HepG2 (cell line): Measurements from ENCODE around the gene DENND4C. TPM values are rescaled to one million over a fixed set of nuclear protein-coding genes. Genes with fewer than 3 reads are reported as not detected.

Source experiments
- ARID5B ChIP-seq: IDR thresholded peaks from 2 replicates; pipeline ENCODE4 v1.4.0; 2020; ENCODE audit warnings: mild to moderate bottlenecking, missing genetic modification reagents
- ISX ChIP-seq: sonication (generic); formaldehyde crosslinking; conservative IDR thresholded peaks from 2 replicates; pipeline ENCODE4 v1.5.0; 2020; ENCODE audit warnings: missing genetic modification reagents
- NAIF1 ChIP-seq: sonication (generic); formaldehyde crosslinking; IDR thresholded peaks from 2 replicates; pipeline ENCODE4 v1.5.0; 2020; ENCODE audit warnings: mild to moderate bottlenecking, missing genetic modification reagents, borderline replicate concordance
- NFIB ChIP-seq: sonication (generic); formaldehyde crosslinking; IDR thresholded peaks from 2 replicates; pipeline ENCODE4 v1.9.0; 2021; ENCODE audit warnings: missing genetic modification reagents, mild to moderate bottlenecking, borderline replicate concordance
- NR2F2 ChIP-seq: IDR thresholded peaks from 2 replicates; pipeline ENCODE4 v1.6.1; 2012; ENCODE audit warnings: low read depth, inconsistent platforms, borderline replicate concordance
- SMAD1 ChIP-seq: sonication (generic); formaldehyde crosslinking; IDR thresholded peaks from 2 replicates; pipeline ENCODE4 v1.4.0; 2020; ENCODE audit warnings: missing genetic modification reagents, low read depth, mild to moderate bottlenecking, borderline replicate concordance
- SMAD3 ChIP-seq: sonication (generic); formaldehyde crosslinking; IDR thresholded peaks from 2 replicates; pipeline ENCODE4 v1.4.0; 2020; ENCODE audit warnings: missing genetic modification reagents
- TFE3 ChIP-seq: IDR thresholded peaks from 2 replicates; pipeline ENCODE4 v1.6.1; 2016
- ZBTB3 ChIP-seq: sonication (generic); formaldehyde crosslinking; IDR thresholded peaks from 2 replicates; pipeline ENCODE4 v1.4.0; 2020; ENCODE audit warnings: low read depth, mild to moderate bottlenecking, moderate library complexity, missing genetic modification reagents, borderline replicate concordance
- ZNF574 ChIP-seq: sonication (generic); formaldehyde crosslinking; IDR thresholded peaks from 2 replicates; pipeline ENCODE4 v1.4.0; 2020; ENCODE audit warnings: missing genetic modification reagents
- ZNF609 ChIP-seq: sonication (generic); formaldehyde crosslinking; IDR thresholded peaks from 2 replicates; pipeline ENCODE4 v1.4.0; 2020; ENCODE audit warnings: mild to moderate bottlenecking, missing genetic modification reagents, borderline replicate concordance
- ZNF777 ChIP-seq: sonication (generic); formaldehyde crosslinking; IDR thresholded peaks from 2 replicates; pipeline ENCODE4 v1.4.0; 2020; ENCODE audit warnings: missing genetic modification reagents
- polyA plus RNA-seq, 8 experiments: library from polyadenylated mRNA; depleted of rRNA in 3 of 8; stranded (reverse) in 7 of 8; unstranded in 1 of 8; fragments of >200 nt; fragmentation: Illumina TruSeq in 4 of 8; extraction: Trizol in 4 of 8; gene quantifications; 2 replicates each; pipeline versions ENCODE4 v1.2.1 to v1.2.3, GENCODE V29; 2011 to 2016; ENCODE audit warnings: low read depth in 4 of 8, missing spikeins in 1 of 8, mixed read lengths in 1 of 8; ENCODE audit not compliant: insufficient read depth in 1 of 8
- total RNA-seq, 5 experiments: library from RNA; depleted of rRNA; stranded (reverse); fragments of >200 nt; fragmentation: Illumina TruSeq; extraction: Trizol; gene quantifications; 2 replicates each; pipeline ENCODE4 v1.2.3, GENCODE V29; 2016; ENCODE audit warnings: low read depth in 1 of 5

Gene DENND4C
- total and polyA plus RNA-seq, 2 of the 13 experiments (the other 11 are each of a cell fraction or from before 2014, with no cell fraction given) = 19.1 to 27.2 TPM

GRCh38 chr9:19408693-19409400, 178.4 kb downstream of the DENND4C start, which contains the start of gene ACER2 (continued):
- TF ChIP-seq NFIB (CRISPR knock-in tag) = no peak
- no peak for TF ChIP-seq ZBTB3 (CRISPR knock-in tag)
- no peak for TF ChIP-seq ZNF609 (CRISPR knock-in tag)
- peak; percentile 57; the same call in 1 of the 2 replicates for TF ChIP-seq ARID5B
- no peak for TF ChIP-seq TFE3 (CRISPR knock-in tag)
- TF ChIP-seq SMAD1 (CRISPR knock-in tag) = no peak
- no peak for TF ChIP-seq SMAD3 (CRISPR knock-in tag)
- TF ChIP-seq NR2F2 = no peak
- peak; percentile 54 for TF ChIP-seq ZNF574 (CRISPR knock-in tag)
- TF ChIP-seq ISX (CRISPR knock-in tag) = no peak
- no peak for TF ChIP-seq NAIF1
- TF ChIP-seq ZNF777 (CRISPR knock-in tag) = peak; percentile 48; the same call in 1 of the 2 replicates
